Lower leg skin (tissue), 4 donors: ENCODE results near the gene TBC1D22A. TPM values are rescaled to one million over a fixed set of nuclear protein-coding genes. Genes with fewer than 3 reads are reported as not detected.

Experiments
- DNase-seq, 2 donors: peaks; one replicate each; pipeline ENCODE4 v3.0.0-alpha.2; 2019; ENCODE audit warnings: low spot score in 2 of 2
- H3K4me3 ChIP-seq: fragments of 200-600 bp; sonication (generic); 2 replicates; pipeline ENCODE4 v1.5.1; 2017; ENCODE audit warnings: mild to moderate bottlenecking, low read depth; ENCODE audit not compliant: poor library complexity, severe bottlenecking
- CTCF ChIP-seq, 3 donors: fragments of 450-650 bp; IDR thresholded peaks; one replicate each; pipeline ENCODE4 v1.5.1; 2016; ENCODE audit warnings: antibody characterized with exemption in 3 of 3, mild to moderate bottlenecking in 3 of 3, moderate library complexity in 2 of 3
- POLR2A ChIP-seq, 2 donors: fragments of 450-650 bp; IDR thresholded peaks; one replicate each; pipeline ENCODE4 v1.6.1; 2016 to 2017; ENCODE audit warnings: antibody characterized with exemption in 2 of 2, mild to moderate bottlenecking in 1 of 2, moderate library complexity in 1 of 2
- WGBS, 2 donors: methylation state at CpG; one replicate each; pipeline ENCODE4 v1.1.5; 2018; 5-methylcytosine and 5-hydroxymethylcytosine counted together
- intact Hi-C: fragments of 100-400 bp; cut with DNase I; formaldehyde crosslinking; loops from one replicate; pipeline ENCODE4 v1.15.0; 2023; ENCODE audit warnings: low total_unique reads
- total RNA-seq, 4 donors: library from RNA; depleted of rRNA; stranded (reverse); fragments of >200 nt; gene quantifications; one replicate each; pipeline ENCODE4 v1.1.0, GENCODE V29; 2016

The TBC1D22A gene
- total RNA-seq, 4 donors from 2014 or later: 21.8 to 32.3 (median 31.6) TPM

GRCh38 chr22:47129902-47130635 lies 367.6 kb downstream of the TBC1D22A start:
- peak in 1 of 2 donors; percentile 76 for DNase-seq
- intact Hi-C loops: no loop called here
- no peak for TF ChIP-seq POLR2A (IDR thresholded peaks at IDR 0.05)
- TF ChIP-seq CTCF (IDR thresholded peaks at IDR 0.05): no peak
- 56 to 65% methylated on average over 21 of the region's 21 CpGs for WGBS, 2 donors
- no peak overlapping the region for H3K4me3 ChIP-seq

GRCh38 chr22:47130883-47131631 lies 368.6 kb downstream of the TBC1D22A start:
- H3K4me3 ChIP-seq: no peak overlapping the region
- intact Hi-C loops: no loop called here
- no peak for DNase-seq
- no peak for TF ChIP-seq CTCF (IDR thresholded peaks at IDR 0.05)
- no peak for TF ChIP-seq POLR2A (IDR thresholded peaks at IDR 0.05)
- WGBS, 2 donors: 82 to 93% methylated on average over 16 of the region's 16 CpGs

- WGBS, 2 donors: 94 to 95% methylated on average over 21 of the region's 21 CpGs
- no peak overlapping the region for H3K4me3 ChIP-seq
- TF ChIP-seq POLR2A (IDR thresholded peaks at IDR 0.05): no peak
- no peak for TF ChIP-seq CTCF (IDR thresholded peaks at IDR 0.05)
- DNase-seq: no peak
- intact Hi-C loops: no loop called here
These were observed 369.4 kb downstream of the TBC1D22A start for GRCh38 chr22:47131632-47132427.

GRCh38 chr22:47132428-47132825 lies 370.0 kb downstream of the TBC1D22A start:
- no peak for TF ChIP-seq POLR2A (IDR thresholded peaks at IDR 0.05)
- WGBS, 2 donors: 71 to 79% methylated on average over 13 of the region's 13 CpGs
- DNase-seq: no peak
- intact Hi-C loops: no loop called here
- H3K4me3 ChIP-seq: no peak overlapping the region

- 54 to 61% methylated on average over 24 to 25 of the region's 25 CpGs for WGBS, 2 donors
- TF ChIP-seq CTCF (IDR thresholded peaks at IDR 0.05): no peak
- TF ChIP-seq POLR2A (IDR thresholded peaks at IDR 0.05): no peak
- no peak for DNase-seq
These were observed 370.9 kb downstream of the TBC1D22A start for GRCh38 chr22:47133061-47133969.

More at GRCh38 chr22:47133061-47133969, 370.9 kb downstream of the TBC1D22A start:
- intact Hi-C loops: no loop called here
- no peak overlapping the region for H3K4me3 ChIP-seq
